Chondrocyte (in vitro differentiated cells): ENCODE results near the gene ITGB1. TPM values are rescaled to one million over a fixed set of nuclear protein-coding genes. Genes with fewer than 3 reads are reported as not detected.

Experiments
- DNase-seq: peaks from one replicate; pipeline ENCODE4 v3.0.0; 2021; ENCODE audit warnings: mixed read lengths, low spot score
- H3K27ac Mint-ChIP-seq: one replicate; pipeline ENCODE4 v1.8.0; 2021; ENCODE audit warnings: mild to moderate bottlenecking, moderate library complexity, mixed read lengths; ENCODE audit not compliant: unreplicated experiment
- H3K27me3 Mint-ChIP-seq: 2 replicates; pipeline ENCODE4 v1.8.0; 2021; ENCODE audit warnings: low read depth, mixed read lengths
- H3K36me3 Mint-ChIP-seq: 2 replicates; pipeline ENCODE4 v1.8.0; 2021; ENCODE audit warnings: low read depth, mixed read lengths
- H3K4me1 Mint-ChIP-seq: 2 replicates; pipeline ENCODE4 v1.8.0; 2021; ENCODE audit warnings: low read depth, mild to moderate bottlenecking, mixed read lengths
- H3K4me3 Mint-ChIP-seq: one replicate; pipeline ENCODE4 v1.8.0; 2021; ENCODE audit warnings: mild to moderate bottlenecking, moderate library complexity, mixed read lengths; ENCODE audit not compliant: unreplicated experiment
- H3K9me3 Mint-ChIP-seq: 2 replicates; pipeline ENCODE4 v1.8.0; 2021; ENCODE audit warnings: low read depth, mixed read lengths
- CTCF ChIP-seq: fragments of 200-600 bp; sonication (generic); IDR thresholded peaks from 2 replicates; pipeline ENCODE4 v1.5.0; 2021; ENCODE audit warnings: antibody characterized with exemption, mild to moderate bottlenecking, moderate library complexity
- total RNA-seq: library from RNA; stranded (reverse); gene quantifications from 3 replicates; pipeline ENCODE4 v1.2.1, GENCODE V29; 2021

Gene ITGB1
- total RNA-seq, 1 donor from 2014 or later = 1,183 TPM

DNA sequence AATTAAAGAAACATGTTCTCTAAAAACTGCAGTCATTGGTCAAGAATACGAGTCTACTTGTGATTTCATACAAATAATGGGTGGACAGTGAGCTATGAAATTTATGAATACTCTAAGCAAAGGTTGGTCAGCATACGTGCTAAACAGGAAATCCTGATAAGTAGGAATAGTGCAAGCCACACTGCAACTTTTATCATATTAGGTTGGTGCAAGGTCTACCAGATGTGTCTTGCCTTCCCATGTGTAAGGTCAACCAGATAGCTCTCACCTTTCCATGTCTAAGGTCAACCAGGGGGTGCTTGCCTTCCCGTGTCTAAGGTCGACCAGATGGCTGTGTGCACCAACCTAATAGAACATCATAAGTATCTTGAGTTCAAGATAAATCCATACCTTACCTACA is 2.0 kb upstream of the ITGB1 start:
- TF ChIP-seq CTCF = no peak
- no peaks in the 10 kb centered on the region for H3K9me3 Mint-ChIP-seq
- no peaks in the 10 kb centered on the region for H3K36me3 Mint-ChIP-seq
- H3K4me1 Mint-ChIP-seq = peaks cover 64% of the 10 kb centered on the region
- H3K4me3 Mint-ChIP-seq = peak overlapping the region; percentile 79
- no peak overlapping the region for H3K27ac Mint-ChIP-seq
- no peaks in the 10 kb centered on the region for H3K27me3 Mint-ChIP-seq
- no peak for DNase-seq

DNA sequence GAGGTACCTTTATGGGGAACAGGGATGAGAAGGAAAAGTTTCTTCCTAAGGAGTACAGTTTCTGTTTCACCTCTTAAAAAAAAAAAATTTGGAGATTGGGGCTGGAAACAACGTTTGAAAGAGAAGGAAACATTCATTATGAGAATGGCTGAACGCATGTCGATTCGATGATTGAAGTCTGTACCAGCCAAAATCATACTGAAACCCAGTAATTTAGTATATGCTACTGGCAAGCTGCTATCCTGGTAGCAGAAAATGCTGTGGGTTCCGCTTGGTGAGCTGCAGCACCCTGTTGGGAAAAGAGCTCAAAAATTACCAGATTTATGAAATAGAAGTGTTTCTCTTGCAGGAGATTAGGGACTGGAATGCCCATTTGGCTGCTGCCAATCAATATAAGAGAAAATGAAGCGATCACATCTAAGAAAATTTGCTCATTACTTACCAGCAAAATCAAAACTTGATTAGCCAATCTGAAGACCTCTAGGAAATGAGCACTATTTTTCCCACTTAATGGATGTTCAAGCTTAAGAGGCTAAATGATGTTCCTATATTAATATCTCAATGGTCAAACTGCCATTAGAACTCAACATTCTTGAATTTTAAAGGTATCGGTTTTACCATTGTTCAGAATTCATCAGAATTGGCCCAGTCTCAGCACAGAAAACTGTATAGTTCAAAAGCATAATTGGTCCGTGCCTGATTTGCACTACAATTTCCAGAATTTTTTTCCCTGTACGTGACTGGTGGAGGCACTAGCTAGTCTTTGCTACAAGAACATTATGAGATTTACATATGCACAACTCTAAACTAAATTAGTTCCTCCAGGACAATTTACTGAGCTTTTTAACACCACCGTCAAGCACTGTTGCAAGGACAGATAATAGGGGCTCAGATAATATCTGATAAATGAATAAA is 1.2 kb upstream of the ITGB1 start:
- Mint-ChIP-seq H3K4me1 (peaks cover 72% of the 10 kb centered on the region), H3K36me3 (no peaks in the 10 kb centered on the region), H3K9me3 (no peaks in the 10 kb centered on the region), H3K27ac (peak overlapping the region; percentile 98), H3K27me3 (no peaks in the 10 kb centered on the region), H3K4me3 (peak overlapping the region; percentile 79)
- TF ChIP-seq CTCF = no peak
- DNase-seq = no peak

DNA sequence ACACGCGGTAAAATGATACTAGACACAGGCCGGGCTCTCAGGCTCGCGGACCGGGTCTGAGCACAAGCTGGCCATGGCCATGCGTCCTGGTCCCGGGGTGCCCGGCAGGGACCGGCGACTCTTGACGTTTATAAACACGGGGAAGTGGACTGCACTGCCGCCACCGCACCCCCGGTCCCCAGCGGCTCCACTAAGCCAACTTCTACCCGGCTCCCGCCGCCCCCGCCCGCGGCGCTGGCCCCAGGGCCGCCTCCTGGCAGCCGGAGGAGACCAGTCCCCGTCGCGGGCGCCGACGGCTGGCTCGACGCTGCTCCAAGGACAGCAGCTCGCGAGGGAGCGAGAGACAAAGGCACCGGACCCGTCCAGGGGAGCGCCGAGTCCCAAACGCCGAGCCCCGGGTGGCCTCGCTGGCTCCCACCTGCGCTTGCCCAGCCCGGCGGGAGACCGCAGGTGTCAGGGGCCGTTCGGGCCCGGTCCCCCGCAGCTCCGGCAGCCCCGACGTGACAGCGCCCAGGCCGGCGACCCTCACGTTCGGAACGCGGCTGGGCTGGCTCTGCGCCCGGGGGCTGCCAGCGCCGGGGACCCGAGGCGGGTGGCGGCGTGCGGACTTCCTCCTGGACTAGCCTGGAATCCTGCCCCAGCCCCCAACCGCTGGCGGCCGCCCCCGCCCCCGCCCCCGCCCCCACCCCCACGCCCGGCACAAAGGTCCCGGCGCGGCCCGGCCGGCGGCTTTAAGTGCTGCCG is 517 bp downstream of the ITGB1 start:
- Mint-ChIP-seq H3K27me3 (no peaks in the 10 kb centered on the region), H3K4me1 (peaks cover 79% of the 10 kb centered on the region), H3K36me3 (no peaks in the 10 kb centered on the region), H3K27ac (peak overlapping the region; percentile 78), H3K4me3 (peak overlapping the region; percentile 77), H3K9me3 (no peaks in the 10 kb centered on the region)
- TF ChIP-seq CTCF = no peak
- DNase-seq = peak; percentile 93

DNA sequence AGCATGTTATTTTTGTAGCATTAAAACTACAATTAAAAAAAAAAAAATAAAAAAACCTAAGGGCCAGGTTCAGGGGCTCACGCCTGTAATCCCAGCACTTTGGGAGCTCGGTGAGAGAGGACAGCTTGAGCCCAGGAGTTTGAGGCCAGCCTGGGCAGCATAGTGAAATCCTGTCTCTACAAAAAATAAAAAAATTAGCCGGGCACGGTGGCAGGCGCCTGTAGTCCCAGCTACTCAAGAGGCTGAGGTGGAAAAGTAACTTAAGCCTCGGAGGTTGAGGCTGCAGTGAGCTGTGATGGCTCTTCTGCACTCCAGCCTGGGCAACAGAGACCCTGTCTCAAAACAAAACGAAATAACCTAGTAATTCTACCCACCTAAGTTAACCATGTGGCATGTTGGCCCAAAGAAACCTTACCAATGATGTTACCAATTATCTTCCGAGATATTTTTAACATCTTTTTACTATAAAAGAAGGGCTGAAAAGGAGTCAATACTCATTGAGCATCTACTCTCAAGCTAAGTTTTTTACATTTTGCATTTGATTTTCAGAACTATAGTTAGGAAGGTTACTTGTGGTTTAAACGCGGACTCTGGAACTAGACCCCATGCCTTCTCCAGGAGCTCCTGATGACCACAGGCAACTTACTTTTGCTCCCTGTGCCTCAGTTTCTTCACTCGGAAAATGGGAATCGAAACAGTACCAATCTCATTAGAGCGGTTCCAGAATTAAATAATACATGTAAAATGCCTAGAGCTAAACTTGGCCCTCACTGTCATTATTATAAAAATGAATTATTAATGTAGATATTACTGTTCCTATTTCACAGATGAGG is 1.4 kb downstream of the ITGB1 start:
- Mint-ChIP-seq H3K27ac (peak overlapping the region; percentile 84), H3K36me3 (no peaks in the 10 kb centered on the region), H3K9me3 (no peaks in the 10 kb centered on the region), H3K4me1 (peaks cover 79% of the 10 kb centered on the region), H3K4me3 (peak overlapping the region; percentile 77), H3K27me3 (no peaks in the 10 kb centered on the region)
- no peak for TF ChIP-seq CTCF
- no peak for DNase-seq

DNA sequence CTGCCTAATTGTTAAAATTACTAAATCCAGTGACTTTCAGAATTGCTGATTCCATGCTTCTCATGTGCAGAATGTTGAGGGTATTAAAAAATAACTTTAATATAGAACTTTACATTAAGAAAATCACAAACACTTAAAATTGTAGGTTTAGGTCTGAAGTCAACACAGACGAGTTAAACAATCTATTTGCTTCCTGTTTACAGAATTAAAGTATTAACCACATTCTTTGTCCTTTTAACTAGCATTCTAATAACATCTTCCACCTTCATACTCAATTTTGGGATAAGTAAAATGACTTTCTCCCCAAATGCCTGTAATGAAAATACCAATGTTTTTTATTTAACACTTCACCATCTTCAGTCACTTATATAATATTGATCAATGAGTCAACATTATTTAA is 2.2 kb downstream of the ITGB1 start:
- Mint-ChIP-seq H3K4me3 (peak overlapping the region; percentile 77), H3K27ac (peak overlapping the region; percentile 84), H3K36me3 (no peaks in the 10 kb centered on the region), H3K27me3 (no peaks in the 10 kb centered on the region), H3K9me3 (no peaks in the 10 kb centered on the region), H3K4me1 (peaks cover 81% of the 10 kb centered on the region)
- DNase-seq = no peak
- no peak for TF ChIP-seq CTCF
